AG04450 (cell line): Measurements from ENCODE around the gene SMIM15. TPM values are rescaled to one million over a fixed set of nuclear protein-coding genes. Genes with fewer than 3 reads are reported as not detected.

Source experiments
- CTCF ChIA-PET: fragments of 300-600, 350-600 bp; formaldehyde crosslinking; extraction: SDS; loops from one replicate; lab custom pipeline; 2022; ENCODE audit warnings: antibody characterized with exemption, inconsistent platforms; lab: Charles Lee
- POLR2A ChIA-PET: fragments of 350-600 bp; formaldehyde crosslinking; extraction: SDS; loops from one replicate; lab custom pipeline; 2021; ENCODE audit warnings: antibody characterized with exemption, inconsistent platforms; lab: Yijun Ruan, JAX
- DNase-seq: peaks from one replicate; pipeline ENCODE4 v3.0.0-alpha.2; 2011; ENCODE audit warnings: low read depth, low spot score
- H3K27ac ChIP-seq: one replicate; pipeline ENCODE4 v1.5.1; 2012; ENCODE audit warnings: low read depth, low read length, control low read depth
- H3K27me3 ChIP-seq: one replicate; pipeline ENCODE4 v1.6.0; 2012; ENCODE audit warnings: low read length; ENCODE audit not compliant: control insufficient read depth, insufficient read depth
- H3K4me3 ChIP-seq: 2 replicates; pipeline ENCODE4 v1.5.1; 2011; ENCODE audit warnings: mild to moderate bottlenecking, low read depth, low read length, control low read depth
- H3K9me3 ChIP-seq: 2 replicates; pipeline ENCODE4 v1.5.1; 2012; ENCODE audit warnings: low read length; ENCODE audit not compliant: control insufficient read depth, insufficient read depth
- CTCF ChIP-seq: IDR thresholded peaks from 2 replicates; pipeline ENCODE4 v1.5.1; 2011; ENCODE audit warnings: low read depth, low read length, control low read depth, inconsistent platforms
- polyA plus RNA-seq: library from polyadenylated mRNA; depleted of rRNA; stranded (reverse); fragments of >200 nt; gene quantifications from 2 replicates; pipeline ENCODE4 v1.2.3, GENCODE V29; 2011

SMIM15 gene
- polyA plus RNA-seq, 1 experiment = 88.2 TPM

GRCh38 chr5:61141801-61142200, 20.5 kb downstream of the SMIM15 start:
- Histone ChIP-seq H3K27me3 (no peaks in the 10 kb centered on the region), H3K9me3 (no peaks in the 10 kb centered on the region), H3K27ac (no peak overlapping the region), H3K4me3 (no peak overlapping the region)
- ChIA-PET POLR2A (no interaction called here), CTCF (interaction anchor here (0.7 kb wide), 1 partner anchor 25 kb away, joined by 3 read pairs; no protein-coding TSS in a partner anchor)
- DNase-seq = no peak
- no peak for TF ChIP-seq CTCF

GRCh38 chr5:61139931-61140330, 22.3 kb downstream of the SMIM15 start:
- no peak for DNase-seq
- Histone ChIP-seq H3K9me3 (no peaks in the 10 kb centered on the region), H3K4me3 (no peak overlapping the region), H3K27ac (no peak overlapping the region), H3K27me3 (no peaks in the 10 kb centered on the region)
- ChIA-PET POLR2A (no interaction called here), CTCF (interaction anchor here (1.2 kb wide), 1 partner anchor 190 kb away, joined by 3 read pairs; no protein-coding TSS in a partner anchor)
- no peak for TF ChIP-seq CTCF

GRCh38 chr5:61139094-61139873, 23.0 kb downstream of the SMIM15 start:
- Histone ChIP-seq H3K4me3 (no peak overlapping the region), H3K9me3 (no peaks in the 10 kb centered on the region), H3K27ac (no peak overlapping the region), H3K27me3 (no peaks in the 10 kb centered on the region)
- no peak for DNase-seq
- POLR2A ChIA-PET = no interaction called here
- CTCF ChIA-PET = interaction anchor here (0.9 to 1.2 kb wide), 3 partner anchors 9 to 191 kb away, joined by 3 to 4 read pairs (median 3); no protein-coding TSS in a partner anchor
- peak; percentile 36 for TF ChIP-seq CTCF

GRCh38 chr5:61137835-61138234, 24.4 kb downstream of the SMIM15 start:
- no peak for TF ChIP-seq CTCF
- Histone ChIP-seq H3K27me3 (no peaks in the 10 kb centered on the region), H3K27ac (no peak overlapping the region), H3K9me3 (no peaks in the 10 kb centered on the region), H3K4me3 (no peak overlapping the region)
- DNase-seq = no peak
- ChIA-PET CTCF (interaction anchor here (1.1 kb wide), 1 partner anchor 16 kb away, joined by 4 read pairs; no protein-coding TSS in a partner anchor), POLR2A (no interaction called here)

- no peaks in the 10 kb centered on the region for H3K27me3 ChIP-seq
- TF ChIP-seq CTCF = 0 out of 2 replicates have a peak, but pooled peaks have one; percentile 11
- POLR2A ChIA-PET = no interaction called here
- CTCF ChIA-PET = no interaction called here
- H3K27ac ChIP-seq = no peak overlapping the region
- no peaks in the 10 kb centered on the region for H3K9me3 ChIP-seq
- peak; percentile 15 for DNase-seq
- no peak overlapping the region for H3K4me3 ChIP-seq
Measured at GRCh38 chr5:61132559-61132958, 29.7 kb downstream of the SMIM15 start.
